HG02884 (cell line): ENCODE measurements around the gene NEDD4L.
"Not testable (repeated sequence)": the region's sequence is repeated elsewhere in the genome, so short reads cannot be mapped to it uniquely, and the experiment has no call there.

Experiments used
- ATAC-seq: cut with Tn5 transposase; IDR thresholded peaks from one replicate; pipeline ENCODE4 v1.9.1; 2021; ENCODE audit warnings: mild to moderate bottlenecking, moderate library complexity; ENCODE audit not compliant: unreplicated experiment

NEDD4L gene

DNA sequence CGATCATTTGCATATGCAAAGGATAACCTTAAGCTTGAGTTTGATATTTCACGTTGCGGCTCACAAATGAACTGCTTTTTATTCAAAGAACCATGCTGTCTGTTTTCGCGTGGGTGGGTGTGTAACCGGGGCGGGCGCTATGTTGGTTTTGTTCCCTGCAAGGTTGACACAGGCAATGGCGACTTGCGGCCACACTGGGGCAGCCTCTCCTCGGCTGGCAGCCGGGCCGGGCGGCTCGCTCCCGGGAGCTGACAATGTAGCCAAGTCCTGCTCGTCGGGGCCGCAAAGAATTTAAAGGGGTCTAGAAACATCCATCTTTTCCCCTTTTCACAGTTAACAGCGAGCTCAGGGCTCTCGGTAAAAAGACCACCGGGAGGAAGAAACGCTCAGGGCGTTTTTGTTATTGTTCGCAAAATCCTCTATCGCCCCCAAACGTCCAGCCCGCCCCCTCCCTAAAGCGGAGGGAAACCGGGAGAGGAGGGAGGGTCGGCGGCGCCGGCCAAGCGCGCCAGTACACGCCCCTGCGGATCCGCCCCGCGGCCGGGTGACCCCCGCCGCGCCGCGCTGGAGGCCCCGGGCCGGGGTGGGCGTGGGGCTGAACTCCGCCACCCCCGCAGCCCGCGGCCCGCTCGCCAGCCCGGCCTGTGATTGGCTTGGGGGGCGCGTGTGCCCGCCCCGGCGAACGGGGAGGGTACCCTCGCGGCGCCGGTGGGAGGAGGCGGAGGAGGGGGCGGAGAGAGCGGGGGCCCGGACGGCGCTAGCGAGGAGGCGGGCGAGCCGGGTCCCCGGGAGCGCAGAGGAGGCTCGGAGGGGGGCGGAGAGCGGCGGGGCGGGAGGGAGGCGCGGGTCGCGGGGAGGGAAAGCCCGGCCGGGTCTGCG lies at the start of gene NEDD4L:
NEDD4L (plus strand) TSS at position 736 of the 879 bp plus-strand sequence. CDS start 435 bp downstream, outside the sequence.
- peak; percentile 79 for ATAC-seq

DNA sequence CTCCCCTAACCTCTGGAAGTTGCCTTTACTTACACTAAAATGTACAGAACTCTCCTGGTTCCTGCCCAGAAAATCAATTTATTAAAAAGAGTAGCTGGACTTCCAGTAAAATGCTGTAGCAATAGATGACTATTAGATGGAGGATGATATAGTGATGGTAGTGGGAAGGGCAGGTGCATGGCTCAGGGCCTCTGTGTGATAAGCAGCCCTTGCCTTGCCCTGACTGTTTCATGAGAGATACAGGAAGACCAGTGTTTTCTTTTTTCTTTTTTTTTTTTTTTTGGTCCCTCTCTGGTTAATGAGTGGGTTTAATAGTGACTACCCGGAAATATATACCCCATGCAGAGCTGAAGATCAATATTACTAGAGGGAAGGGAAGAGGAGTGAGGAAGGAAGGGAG lies 48.7 kb upstream of the NEDD4L start:
- ATAC-seq = no peak

DNA sequence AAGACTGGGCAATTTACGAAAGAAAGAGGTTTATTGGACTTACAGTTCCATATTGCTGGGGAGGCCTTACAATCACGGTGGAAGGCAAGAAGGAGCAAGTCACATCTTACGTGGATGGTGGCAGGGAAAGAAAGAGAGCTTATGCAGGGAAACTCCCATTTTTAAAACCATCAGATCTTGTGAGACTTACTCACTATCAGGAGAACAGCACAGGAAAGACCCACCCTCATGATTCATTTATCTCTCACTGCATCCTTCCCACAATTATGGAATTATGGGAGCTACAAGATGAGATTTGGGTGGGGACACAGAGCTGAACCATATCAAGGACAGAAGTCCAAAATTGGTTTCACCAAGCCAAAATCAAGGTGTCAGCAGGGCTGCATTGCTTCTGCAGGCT lies 47.1 kb upstream of the NEDD4L start:
- not testable (repeated sequence) for ATAC-seq

DNA sequence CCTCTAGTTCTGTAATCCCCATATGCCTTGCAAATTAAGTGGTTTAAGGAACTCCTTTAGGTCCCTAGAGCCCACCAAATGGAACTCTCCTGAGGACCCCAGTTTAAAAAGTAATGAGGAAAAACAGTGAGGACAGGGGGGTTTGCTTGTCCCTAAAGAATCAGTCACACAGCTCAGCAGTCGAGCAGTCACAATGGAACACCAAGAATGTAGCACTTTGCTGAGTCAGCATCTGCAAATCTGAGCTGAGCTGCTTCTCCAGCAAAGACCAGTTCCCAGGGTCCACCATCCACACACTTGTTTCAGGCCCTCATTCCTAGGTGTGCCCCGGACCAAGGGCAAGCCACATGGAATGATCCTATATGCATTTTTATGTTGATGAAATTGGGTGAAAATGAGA lies 46.2 kb upstream of the NEDD4L start:
- ATAC-seq = no peak

DNA sequence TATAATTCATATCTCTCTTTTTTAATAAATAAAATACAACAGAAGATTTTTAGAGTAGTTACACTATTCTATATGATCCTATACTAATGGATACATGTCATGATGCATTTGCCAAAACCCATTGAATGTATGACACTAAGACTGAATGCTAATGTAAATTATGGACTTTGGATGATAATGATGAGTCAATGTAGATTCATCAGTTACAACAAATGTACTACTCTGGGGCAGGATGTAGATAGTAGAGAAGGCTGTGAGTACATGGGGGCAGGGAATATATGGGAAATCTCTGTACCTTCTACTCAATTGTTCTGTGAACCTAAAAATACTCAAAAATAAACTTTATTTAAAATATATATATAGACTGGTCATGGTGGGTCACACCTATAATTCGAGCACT lies 45.6 kb upstream of the NEDD4L start:
- ATAC-seq = no peak

DNA sequence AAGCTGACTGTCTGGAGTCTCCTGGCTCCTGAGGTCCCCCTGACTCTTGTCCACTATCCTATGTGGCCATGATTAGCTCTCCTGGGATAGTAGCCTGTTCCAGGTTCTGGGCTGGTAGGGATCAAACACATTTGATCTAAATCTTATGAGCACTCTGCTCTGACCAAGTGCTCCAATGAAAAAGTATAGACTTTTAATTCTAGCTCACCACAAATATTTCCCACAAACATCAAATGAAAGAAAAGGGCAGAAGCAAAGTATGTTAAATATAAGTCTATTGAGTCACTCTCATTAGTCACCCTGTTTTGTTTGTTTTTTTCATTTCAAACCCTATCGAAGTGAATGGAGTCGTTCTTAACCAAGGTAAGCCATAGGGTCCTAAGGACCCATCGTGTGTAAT lies 39.7 kb upstream of the NEDD4L start:
- no peak for ATAC-seq

DNA sequence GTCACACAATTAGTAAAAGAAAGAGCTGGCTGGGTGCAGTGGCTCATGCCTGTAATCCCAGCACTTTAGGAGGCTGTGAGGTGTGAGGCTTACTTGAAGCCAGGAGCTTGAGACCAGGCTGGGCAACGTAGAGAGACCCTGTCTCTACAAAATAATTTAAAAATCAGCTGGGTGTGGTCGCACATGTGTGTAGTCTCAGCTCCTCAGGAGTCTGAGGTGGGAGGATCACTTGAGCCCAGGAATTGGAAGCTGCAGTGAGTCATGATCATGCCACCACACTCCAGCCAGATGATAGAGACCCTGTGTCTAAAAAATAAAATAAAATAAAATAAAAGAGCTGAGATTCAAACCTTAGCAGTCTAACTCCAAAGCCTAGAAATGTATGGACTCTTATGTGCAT lies 39.0 kb upstream of the NEDD4L start:
- ATAC-seq = no peak

DNA sequence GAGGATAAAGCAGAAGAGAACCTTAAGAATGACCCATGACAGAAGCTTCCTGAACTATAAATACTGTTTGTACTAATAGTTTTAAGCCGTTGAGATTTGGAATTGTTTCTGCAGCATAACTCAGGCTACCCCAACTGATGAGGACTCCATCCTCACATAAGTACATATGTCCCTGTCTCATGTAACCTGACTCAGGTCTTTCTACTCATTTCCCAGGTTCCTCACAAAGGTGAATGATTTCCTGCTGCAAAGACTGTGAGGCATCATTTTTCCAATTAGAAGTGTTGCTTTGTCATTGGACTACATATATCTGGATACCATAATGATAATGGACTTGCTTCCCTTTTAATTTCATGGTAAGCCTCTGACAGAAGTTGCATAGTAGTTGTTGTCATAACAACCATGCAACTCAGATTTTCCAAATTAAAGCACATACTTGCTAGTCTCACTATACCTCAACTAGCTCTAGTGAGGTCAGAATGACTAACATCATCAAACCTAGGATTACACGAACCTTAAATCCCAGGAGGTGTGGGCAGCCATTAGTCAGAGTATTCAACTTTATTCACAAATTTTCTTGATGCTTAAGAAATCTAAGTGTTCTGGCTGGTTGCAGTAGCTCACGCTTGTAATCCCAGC lies 38.0 kb upstream of the NEDD4L start:
- ATAC-seq = no peak

DNA sequence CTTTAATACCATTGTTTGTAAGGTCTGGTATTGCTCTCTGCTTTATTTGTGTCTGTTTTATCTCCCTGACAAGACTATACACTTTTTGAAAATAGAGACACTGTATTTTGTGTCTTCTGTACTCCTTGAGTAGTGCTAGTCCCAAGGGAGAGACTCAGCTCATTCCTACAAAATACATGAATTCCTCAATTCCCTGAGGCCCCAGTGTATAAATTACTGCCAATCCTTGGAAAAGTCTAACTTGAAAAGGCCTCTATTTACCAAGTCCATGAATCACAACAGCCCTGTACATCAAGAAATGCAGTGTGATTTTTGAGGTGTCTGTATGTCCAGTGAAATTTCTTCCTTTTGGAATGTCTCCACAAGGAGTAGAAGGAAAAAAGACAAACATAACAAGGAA lies 34.9 kb upstream of the NEDD4L start:
- ATAC-seq = no peak

DNA sequence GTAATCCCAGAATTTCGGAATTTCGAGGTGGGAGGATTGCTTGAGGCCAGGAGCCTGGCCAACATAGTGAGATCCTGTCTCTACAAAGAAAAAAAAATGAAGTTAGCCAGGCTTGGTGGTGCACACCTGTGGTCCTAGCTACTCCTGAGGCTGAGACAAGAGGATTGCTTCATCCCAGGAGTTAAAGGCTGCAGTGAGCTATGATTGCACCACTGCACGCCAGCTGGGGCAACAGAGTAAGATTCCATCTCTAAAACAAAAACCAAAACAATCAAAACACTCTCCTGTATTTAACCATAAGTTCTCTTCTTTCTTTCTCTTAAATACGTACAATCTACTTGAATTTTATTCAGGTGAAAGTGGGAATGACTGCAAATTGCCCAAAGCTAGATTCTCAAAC lies 33.8 kb upstream of the NEDD4L start:
- ATAC-seq = no peak

DNA sequence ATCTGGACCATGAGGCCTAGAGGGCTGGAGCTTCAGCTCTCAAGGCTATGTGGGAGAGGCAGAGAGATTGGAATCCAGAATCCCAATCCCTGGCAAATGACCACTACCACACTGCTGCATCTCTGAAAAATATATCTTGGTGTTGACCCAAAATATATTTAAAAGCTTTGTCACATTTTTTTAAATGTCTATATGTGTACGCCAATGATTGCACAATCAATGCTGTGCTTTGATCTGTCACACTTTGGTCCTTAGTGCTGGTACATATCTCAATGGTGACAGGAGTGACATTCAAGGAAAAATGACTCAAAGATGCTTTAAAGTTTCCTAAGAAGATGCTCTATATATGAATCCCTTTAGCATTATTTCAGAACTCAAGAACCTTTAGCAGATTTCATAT lies 31.7 kb upstream of the NEDD4L start:
- ATAC-seq = no peak

DNA sequence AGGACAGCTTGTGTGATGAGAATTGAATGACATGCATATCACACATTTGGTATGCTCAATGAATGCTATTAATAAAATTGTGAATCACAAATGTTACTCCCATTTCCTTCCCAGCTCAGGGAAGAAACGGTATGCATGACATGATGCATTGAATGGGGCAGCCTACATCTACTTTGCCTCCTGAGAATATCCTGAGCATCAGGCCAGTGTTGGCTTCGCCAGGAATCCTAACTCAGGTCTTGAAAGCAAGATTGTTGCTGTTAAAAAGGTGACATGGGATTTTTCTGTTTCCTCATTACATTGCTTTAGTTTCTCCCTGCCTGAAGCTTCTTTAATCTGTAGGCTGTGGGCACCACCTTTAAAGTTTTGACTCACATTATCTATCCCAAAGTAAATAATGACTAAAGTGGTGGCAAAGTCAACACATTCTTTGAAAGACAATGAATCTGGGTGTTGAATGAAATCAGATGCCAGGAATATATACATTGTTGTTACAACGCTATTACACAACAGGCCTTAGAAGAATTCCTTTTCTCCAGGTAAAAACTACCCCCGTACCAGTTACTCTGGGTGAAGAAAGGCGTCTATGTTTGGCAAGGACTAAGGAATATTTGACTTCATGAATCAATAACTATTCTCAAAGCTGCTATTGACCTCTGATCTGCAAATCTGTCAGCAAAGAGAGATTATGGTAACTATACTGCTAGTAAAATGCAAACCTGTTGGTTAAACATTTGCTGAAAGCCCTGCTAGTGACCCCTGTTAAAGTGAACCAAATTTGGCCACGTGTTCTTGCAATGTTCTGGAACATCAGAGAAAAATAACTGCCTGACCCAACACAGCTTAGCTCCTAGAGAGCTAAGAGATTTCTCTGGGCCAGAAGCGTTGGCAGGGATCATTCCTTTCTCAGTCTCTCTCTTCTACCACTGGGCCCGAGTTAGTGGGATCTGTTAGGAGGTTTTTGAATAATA lies 30.5 kb upstream of the NEDD4L start:
- no peak for ATAC-seq

DNA sequence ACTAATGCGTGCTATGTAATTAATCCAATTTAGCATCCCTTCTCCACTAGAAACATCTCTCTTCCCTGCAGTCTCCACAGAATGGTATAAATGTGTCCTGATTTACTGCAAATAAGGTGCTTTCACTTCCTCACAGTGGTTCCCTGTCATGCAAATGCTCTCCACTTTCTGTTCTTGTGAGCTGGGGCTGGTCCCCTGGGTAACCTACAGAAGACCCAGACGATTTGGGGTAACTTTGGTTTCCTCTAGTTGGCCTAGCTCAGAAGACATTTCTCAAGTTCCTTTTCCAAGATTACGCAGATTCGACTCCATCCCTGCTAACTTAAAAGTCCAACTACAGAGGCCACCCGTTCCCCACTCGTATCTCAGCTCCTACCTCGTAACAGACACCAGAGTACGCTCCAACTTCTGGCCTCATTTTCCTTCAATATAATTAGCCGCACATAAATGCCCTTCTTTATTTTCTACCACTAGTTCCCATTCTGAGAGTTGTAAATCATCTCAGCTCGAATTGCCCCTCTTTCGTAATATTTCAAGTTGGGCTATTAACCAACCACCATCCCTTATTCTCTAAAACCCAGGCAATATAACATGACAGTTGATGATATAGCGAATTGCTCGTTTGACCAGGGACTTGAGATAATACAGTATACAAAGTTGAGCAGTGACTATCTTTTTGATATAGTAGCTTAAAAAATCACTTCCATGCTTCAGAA lies 28.8 kb upstream of the NEDD4L start:
- peak; percentile 99 for ATAC-seq

DNA sequence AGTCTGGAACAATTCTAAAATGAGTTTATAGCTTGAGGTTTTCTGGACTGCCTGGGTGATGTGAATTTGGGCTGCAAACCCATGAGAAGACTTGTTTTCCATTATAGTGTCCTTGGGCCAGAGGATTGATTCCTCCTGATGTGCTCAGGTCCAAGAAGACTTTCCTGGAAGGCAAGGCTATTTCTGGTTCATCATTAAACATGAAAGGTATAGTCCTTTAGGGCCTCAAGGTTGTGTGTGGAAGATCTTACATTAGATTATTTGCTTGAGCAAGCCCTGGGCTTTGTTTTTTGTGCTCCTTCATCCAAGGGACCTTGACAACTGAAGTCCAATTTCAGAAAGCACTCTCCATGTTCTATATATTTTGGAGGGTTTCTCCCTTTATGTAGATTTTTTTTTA lies 26.8 kb upstream of the NEDD4L start:
- no peak for ATAC-seq

DNA sequence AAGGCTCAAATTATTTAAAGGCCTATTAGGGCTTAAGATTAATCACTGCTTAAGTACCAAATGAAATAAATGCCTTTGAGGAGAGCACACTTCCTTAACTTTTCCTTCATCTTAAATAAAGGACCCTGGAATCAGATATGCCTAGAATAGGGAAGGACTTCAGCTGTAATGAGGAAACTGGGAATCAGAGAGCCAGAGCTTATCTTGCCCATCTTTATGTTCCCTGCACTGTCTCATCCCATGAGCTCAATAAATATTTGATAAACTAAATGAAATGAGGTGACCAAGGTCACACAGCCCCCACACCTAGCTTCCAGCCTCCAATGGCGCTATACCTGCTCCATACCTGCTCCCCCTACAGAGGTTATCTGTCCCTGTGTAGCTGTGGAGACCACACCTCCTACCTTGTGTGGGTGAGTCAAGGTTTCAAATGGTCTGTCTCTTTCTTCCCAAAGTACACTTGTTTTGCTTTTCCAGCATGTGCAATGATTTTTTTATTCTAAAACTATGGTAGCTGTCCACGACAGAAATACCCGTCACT lies 23.4 kb upstream of the NEDD4L start:
- ATAC-seq = no peak

DNA sequence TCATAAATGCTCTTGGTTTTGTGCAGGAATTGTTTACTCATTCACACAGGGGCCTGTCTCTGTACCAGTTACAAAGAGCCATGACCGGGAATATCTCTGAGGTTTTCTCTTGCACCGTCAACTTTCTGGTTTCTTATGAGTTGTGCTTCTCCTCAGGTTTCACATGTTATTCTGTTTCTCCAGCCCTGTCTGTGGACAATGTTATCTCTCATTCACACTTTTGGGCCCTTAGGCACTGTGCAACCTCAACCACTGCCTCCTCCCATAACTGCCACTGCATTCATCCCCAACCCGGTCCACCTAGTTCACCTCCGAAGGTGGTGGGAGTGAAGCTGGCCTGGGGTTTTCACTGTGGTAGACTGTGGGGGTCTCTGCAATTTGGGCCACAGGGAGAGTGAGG lies 22.5 kb upstream of the NEDD4L start:
- ATAC-seq = no peak

DNA sequence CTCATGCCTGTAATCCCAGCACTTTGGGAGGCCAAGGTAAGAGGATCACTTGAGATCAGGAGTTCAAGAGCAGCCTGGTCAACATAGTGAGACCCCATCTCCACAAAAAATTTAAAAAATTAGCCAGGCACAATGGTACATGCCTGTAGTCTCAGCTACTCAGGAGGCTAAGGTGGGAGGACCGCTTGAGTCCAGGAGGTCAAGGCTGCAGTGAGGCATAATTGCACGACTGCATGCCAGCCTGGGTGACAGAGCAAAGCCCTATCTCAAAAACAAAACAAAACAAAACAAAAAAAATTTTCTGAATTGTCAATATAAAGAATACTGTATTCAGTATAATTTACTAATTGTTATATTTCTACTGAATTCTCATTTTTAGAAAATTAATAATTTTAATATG lies 20.9 kb upstream of the NEDD4L start:
- ATAC-seq = no peak

DNA sequence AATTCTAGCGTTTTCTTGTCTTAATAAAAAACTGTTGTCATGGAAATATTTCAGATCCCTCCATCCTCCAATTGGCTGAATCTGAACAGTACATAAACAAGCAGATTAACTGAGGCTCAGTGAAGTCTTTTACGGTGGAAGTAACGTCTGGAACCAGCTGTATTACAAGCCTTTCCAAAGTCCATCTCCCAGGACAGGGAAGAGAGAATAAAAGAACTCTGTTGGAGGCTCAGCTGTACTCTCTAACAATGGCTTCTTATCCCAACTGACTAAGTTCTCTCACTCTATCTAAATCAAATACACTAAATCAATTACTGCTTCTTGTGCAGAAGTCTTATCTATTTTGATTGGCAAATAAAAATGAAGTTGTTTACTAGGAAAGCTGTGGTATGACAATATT lies 19.9 kb upstream of the NEDD4L start:
- ATAC-seq = no peak

DNA sequence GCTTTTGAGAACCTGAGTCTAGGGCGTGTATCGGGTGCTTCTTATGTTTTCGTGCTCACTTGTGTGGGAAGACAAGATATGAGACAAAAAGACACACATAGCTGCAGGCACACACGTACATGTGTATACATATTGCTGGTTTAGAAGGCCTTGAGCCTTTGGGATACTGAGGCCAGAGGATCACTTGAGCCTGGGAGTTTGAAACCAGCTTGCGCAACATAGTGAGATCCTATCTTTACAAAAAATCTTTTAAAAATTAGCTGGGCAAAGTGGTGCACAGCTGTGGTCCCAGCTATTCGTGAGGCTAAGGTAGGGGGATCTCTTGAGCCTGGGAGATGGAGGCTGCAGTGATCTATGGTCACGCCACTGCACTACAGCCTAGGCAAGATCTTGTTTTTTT lies 18.8 kb upstream of the NEDD4L start:
- no peak for ATAC-seq

DNA sequence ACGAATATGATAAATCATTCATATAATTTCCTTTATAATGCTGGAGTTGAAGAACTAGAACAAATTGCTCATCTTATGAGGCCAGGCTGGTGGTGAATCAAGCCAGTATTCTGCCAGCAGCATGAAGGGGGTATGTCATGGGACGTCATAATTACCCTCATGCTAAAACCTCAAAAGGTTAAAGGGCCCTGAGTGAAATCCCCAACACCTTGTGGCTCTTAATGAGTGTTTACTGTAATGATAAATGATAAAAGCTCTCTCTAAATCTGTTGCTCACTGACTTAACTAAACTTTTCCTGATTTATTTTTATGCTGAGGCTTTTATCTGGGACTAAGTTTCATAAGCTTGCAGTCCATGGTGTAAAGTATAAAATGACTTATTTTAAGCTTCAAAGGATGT lies 18.3 kb upstream of the NEDD4L start:
- no peak for ATAC-seq
